Measurements from ENCODE around the gene DNAJC15.

The DNAJC15 gene

DNA sequence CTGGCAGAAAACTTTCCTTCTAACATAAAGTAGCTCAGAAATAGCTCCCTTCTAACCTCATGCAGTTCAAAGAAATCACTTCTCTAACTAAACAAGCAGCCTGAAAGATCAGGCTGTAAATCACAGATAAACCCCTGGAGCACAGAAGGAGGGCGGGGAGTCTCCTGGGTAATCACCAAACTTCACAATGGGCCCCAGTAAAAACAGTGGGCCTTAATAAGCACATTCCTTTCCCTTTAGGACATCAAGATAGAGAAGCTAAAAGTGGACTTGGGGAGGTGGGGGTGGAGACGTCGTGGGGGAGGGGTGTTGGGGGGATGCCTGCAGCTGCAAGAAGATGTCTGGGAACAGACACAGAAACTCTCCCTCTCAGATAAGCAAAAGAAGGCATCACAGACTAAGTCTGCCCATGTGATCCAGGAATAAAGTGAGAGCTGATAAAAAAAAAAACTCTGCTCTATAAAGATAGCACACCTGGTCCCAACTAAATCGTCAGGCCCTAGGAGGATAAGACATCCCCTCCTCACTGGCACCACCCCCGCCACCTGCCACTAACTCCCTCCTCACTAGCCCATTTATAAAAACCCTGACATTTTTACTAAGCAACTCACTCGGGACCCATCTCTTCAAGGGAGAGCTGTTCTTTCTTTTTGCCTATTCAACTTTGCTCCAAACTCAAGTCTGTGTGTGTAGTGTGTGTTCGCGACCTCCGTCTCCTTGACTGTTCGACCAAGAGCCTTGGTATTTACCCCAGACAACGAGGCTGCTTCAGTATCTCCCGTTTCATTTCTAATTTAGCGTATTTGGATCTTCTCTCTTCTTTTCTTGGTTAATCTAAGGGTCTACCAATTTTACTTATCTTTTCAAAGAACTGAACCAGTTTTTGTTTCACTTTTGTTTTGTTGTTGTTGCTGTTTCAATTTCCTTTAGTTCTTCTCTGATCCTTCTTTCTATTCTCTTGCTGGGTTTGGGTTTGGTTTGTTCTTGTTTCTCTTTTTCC is 31.7 kb downstream of the DNAJC15 start:
- no peak for TF ChIP-seq FOXP2 (optimal IDR thresholded peaks at IDR 0.05; ENCODE audit: borderline replicate concordance, extremely low read depth, extremely low read length, insufficient read depth)
- TF ChIP-seq SIN3A (IDR thresholded peaks at IDR 0.05; ENCODE audit: borderline replicate concordance, insufficient read depth, low read length): no peak
- TF ChIP-seq TAF1 (IDR thresholded peaks at IDR 0.05; ENCODE audit: borderline replicate concordance, insufficient read depth, low read length): no peak
- TF ChIP-seq, protein P1, sequence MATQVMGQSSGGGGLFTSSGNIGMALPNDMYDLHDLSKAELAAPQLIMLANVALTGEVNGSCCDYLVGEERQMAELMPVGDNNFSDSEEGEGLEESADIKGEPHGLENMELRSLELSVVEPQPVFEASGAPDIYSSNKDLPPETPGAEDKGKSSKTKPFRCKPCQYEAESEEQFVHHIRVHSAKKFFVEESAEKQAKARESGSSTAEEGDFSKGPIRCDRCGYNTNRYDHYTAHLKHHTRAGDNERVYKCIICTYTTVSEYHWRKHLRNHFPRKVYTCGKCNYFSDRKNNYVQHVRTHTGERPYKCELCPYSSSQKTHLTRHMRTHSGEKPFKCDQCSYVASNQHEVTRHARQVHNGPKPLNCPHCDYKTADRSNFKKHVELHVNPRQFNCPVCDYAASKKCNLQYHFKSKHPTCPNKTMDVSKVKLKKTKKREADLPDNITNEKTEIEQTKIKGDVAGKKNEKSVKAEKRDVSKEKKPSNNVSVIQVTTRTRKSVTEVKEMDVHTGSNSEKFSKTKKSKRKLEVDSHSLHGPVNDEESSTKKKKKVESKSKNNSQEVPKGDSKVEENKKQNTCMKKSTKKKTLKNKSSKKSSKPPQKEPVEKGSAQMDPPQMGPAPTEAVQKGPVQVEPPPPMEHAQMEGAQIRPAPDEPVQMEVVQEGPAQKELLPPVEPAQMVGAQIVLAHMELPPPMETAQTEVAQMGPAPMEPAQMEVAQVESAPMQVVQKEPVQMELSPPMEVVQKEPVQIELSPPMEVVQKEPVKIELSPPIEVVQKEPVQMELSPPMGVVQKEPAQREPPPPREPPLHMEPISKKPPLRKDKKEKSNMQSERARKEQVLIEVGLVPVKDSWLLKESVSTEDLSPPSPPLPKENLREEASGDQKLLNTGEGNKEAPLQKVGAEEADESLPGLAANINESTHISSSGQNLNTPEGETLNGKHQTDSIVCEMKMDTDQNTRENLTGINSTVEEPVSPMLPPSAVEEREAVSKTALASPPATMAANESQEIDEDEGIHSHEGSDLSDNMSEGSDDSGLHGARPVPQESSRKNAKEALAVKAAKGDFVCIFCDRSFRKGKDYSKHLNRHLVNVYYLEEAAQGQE (IDR thresholded peaks at IDR 0.05; ENCODE audit: insufficient read depth in 1 of 2, low read depth in 2 of 2, low read length in 2 of 2): no peak
- no peak for TF ChIP-seq POLR2AphosphoS5 (IDR thresholded peaks at IDR 0.05; ENCODE audit: low read depth, low read length)

DNA sequence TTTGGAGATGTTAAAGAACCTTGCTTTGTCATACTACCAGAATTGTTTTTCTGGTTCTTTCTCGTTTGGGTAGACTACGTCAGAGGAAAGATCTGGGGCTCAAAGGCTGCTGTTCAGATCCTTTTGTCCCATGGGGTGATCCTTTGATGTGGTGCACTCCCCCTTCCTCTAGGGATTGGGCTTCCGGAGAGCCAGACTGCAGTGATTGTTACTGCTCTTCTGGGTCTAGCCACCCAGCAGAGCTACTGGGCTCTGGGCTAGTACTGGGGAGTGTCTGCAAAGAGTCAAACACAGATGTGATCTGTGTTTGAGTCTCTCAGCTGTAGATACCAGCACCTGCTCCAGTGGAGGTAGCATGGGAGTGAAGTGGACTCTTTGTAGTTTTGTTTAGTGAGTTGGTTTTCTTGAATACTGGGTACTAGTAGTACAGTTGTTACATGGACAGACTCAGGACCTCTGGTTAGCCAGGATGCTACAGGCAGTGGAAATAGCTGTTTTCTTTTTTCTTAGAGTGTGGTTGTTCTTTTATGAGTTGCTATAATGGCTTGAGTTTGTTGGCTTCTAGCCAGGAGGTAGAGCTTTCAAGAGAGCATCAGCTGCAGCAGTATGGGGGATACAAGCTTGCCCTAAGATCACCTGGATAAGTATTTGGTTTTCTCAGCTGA is 34.4 kb downstream of the DNAJC15 start:
- TF ChIP-seq FOXP2 (optimal IDR thresholded peaks at IDR 0.05; ENCODE audit: borderline replicate concordance, extremely low read depth, extremely low read length, insufficient read depth): no peak
- no peak for TF ChIP-seq SIN3A (IDR thresholded peaks at IDR 0.05; ENCODE audit: borderline replicate concordance, insufficient read depth, low read length)
- TF ChIP-seq POLR2AphosphoS5 (IDR thresholded peaks at IDR 0.05; ENCODE audit: low read depth, low read length): no peak
- no peak for TF ChIP-seq TAF1 (IDR thresholded peaks at IDR 0.05; ENCODE audit: borderline replicate concordance, insufficient read depth, low read length)
- TF ChIP-seq, protein P1 (IDR thresholded peaks at IDR 0.05; ENCODE audit: insufficient read depth in 1 of 2, low read depth in 2 of 2, low read length in 2 of 2): no peak

DNA sequence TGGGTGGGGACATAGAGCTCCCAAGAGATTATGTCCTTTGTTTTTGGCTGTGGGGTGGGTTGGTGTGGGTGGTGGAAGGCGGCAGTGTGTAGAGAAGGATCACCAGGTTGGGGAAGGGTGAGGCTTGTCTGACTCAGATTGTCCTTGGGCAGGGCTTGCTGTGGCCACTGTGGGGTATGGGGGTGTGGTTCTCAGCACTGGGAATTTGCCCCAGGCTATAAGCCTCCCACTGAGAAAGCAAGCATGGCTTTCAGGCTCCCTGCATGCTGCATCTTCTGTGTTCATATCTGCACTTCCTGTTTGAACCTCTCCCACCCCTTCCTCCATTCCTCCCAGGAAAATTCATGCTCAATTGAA is 34.9 kb downstream of the DNAJC15 start:
- TF ChIP-seq SIN3A (IDR thresholded peaks at IDR 0.05; ENCODE audit: borderline replicate concordance, insufficient read depth, low read length): no peak
- no peak for TF ChIP-seq POLR2AphosphoS5 (IDR thresholded peaks at IDR 0.05; ENCODE audit: low read depth, low read length)
- TF ChIP-seq, protein P1 (IDR thresholded peaks at IDR 0.05; ENCODE audit: insufficient read depth in 1 of 2, low read depth in 2 of 2, low read length in 2 of 2): no peak
- no peak for TF ChIP-seq FOXP2 (optimal IDR thresholded peaks at IDR 0.05; ENCODE audit: borderline replicate concordance, extremely low read depth, extremely low read length, insufficient read depth)
- TF ChIP-seq TAF1 (IDR thresholded peaks at IDR 0.05; ENCODE audit: borderline replicate concordance, insufficient read depth, low read length): no peak

DNA sequence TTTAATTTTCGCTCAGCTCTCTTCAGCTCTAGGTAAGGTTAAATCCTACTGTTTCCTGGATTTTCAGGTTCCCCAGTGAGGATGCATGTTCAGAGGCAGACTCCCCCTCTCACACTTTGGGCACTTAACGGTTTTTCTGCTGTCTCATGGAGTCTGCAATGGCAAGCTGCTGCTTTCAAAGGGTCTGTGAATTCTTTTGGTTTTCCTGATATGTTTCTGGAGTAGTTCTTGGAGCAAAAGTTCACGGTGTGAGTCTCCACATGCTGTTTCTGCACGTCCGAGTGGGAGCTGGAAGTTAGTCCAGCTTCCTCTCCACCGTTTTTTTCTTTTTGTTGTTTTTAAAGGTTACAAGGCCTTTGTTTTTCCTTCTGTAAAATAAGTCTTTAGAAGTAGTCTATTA is 35.4 kb downstream of the DNAJC15 start:
- TF ChIP-seq POLR2AphosphoS5 (IDR thresholded peaks at IDR 0.05; ENCODE audit: low read depth, low read length) (no peak), FOXP2 (optimal IDR thresholded peaks at IDR 0.05; ENCODE audit: borderline replicate concordance, extremely low read depth, extremely low read length, insufficient read depth) (no peak), TAF1 (IDR thresholded peaks at IDR 0.05; ENCODE audit: borderline replicate concordance, insufficient read depth, low read length) (no peak), SIN3A (IDR thresholded peaks at IDR 0.05; ENCODE audit: borderline replicate concordance, insufficient read depth, low read length) (no peak)
- TF ChIP-seq, protein P1 (IDR thresholded peaks at IDR 0.05; ENCODE audit: insufficient read depth in 1 of 2, low read depth in 2 of 2, low read length in 2 of 2): no peak
